Stimulated activated CD4-positive, alpha-beta T cell treated with anti-CD3 and anti-CD28 coated beads, Interleukin-15, amount 100 ng/mL, for 1 hour (primary cell): ENCODE data around the gene POM121.
A peak's percentile ranks its signal among the peaks of the same experiment; 100 is the strongest.
"Not testable (repeated sequence)": the region's sequence is repeated elsewhere in the genome, so short reads cannot be mapped to it uniquely, and the experiment has no call there.

ENCODE experiments used
- DNase-seq, 2 donors: peaks; one replicate each; pipeline ENCODE4 v3.0.0-alpha.2; 2020; ENCODE audit warnings: low read depth in 1 of 2, low spot score in 1 of 2

The POM121 gene

DNA sequence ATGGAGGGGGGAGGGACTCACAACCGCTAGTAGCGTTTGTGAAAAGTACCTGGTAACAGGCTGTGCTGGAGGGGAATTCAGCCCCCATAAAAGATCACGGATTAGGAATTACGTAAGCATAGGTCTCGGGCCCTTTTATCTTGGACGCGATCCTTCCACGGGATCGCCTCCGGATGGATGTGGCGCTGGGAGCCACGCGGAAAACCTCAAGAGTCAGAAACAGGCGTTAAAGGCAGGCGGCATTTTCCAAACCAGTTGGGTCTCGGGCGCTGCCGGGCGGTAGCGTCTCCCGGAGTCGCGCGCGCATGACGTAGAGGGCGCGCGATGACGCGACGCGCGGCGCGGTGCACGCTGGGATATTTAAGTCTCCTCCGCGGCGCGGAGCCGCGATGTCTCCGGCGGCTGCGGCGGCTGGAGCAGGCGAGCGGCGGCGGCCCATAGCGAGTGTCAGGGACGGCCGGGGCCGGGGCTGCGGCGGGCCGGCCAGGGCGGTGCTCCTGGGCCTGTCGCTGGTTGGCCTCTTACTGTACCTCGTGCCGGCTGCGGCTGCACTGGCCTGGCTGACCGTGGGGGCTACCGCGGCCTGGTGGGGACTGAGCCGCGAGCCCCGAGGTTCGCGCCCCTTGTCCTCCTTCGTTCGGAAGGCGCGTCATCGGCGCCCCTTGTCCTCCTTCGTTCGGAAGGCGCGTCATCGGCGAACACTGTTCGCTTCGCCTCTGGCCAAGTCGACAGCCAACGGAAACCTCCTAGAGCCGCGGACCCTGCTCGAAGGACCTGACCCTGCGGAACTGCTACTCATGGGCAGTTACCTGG, at the start of gene POM121:
Gene POM121, plus strand, starts transcription at position 363 of the 813 bp plus-strand sequence. Its CDS starts 27 bp downstream, at position 390.
- peak; percentile 67 to 77 for DNase-seq

DNA sequence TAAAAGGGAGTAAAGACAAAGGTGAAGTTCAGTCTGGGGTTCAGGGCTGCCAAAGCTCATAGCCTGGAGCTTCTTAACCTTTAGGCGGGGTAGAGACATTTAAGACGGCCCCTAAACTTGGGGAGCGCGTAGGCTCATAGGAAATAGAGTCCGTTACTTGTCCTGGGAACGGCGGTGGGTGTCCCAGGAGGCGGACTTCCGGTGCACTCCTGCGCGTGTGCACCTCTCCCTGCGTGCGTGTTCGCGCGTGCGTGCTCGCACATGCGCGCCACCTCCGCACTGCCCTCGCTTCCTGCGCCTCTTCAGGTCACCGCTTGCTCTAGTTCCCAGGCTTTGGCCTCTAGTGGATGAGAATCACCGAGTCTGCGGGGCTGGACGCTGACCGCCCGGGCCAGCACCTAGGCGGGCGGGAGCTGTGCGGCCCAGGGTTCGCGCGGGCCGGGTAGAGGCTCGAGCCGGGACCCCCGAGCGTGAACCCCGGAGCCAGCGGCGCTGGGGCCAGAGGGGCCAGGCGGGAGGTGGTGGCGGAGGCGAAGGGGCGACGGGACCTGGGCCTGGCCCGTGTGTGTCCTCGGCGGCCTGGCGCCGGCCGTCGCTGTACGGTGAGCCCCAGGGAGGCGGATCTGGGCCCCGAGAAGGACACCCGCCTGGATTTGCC, 45.7 kb upstream of the POM121 start:
- DNase-seq = peak; percentile 46 to 53

DNA sequence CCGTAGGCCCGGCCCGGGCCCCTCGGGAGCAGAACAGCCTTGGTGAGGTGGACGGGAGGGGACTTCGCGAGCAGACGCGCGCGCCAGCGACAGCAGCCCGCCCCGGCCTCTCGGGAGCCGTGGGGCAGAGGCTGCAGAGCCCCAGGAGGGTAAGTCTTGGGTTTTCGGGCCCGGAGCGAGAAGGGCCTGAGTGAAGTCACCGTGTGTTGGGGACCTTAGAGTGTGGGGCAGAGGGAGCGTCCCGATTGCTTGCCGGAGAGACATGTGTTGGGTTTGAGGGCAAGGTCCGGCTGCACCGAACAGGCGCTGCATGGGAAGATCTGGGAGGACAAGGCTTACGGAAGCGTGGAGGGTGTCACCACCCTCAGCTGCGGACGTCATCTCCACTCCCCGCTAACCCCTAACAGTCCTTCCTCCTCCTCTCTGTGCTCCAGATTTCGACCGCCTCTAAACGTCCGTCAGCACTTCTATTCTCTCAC, 45.1 kb upstream of the POM121 start:
- DNase-seq = peak in 1 of 2 donors; percentile 21

DNA sequence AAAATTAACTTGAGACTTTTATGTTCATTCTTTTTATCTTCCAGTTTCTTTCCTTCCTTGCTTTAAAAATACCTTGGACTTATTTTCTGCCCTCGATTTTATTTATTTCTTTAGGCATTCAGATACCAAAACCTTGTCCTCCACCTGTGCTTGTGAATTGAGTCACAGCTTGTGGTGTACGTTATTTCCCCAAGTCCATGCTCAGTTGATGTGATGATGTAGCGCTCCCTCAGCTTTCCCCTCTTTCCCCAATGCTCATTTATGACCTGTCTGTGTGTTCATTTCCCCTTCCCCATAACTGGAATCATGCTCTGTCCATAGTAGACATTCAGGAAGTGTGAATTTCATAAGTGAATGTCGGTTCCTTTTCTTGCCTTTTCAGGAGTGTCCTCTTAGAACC, 33.1 kb upstream of the POM121 start:
- not testable (repeated sequence) for DNase-seq

DNA sequence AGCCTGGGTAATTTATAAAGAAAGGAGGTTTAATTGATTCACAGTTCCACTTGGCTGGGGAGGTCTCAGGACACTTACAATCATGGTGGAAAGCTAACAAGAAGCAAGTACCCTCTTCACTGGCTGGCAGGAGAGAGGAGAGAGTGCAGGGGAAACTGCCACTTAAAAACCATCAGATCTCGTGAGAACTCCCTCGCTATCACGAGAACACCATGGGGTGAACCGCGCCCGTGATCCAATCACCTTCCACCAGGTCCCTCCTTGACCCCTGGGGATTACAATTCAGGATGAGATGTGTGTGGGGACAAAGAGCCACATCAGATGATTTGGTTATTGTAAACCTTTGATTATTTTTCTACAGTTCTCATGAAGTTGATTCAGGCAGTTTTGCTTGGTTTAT, 20.2 kb upstream of the POM121 start:
- DNase-seq = not testable (repeated sequence)

DNA sequence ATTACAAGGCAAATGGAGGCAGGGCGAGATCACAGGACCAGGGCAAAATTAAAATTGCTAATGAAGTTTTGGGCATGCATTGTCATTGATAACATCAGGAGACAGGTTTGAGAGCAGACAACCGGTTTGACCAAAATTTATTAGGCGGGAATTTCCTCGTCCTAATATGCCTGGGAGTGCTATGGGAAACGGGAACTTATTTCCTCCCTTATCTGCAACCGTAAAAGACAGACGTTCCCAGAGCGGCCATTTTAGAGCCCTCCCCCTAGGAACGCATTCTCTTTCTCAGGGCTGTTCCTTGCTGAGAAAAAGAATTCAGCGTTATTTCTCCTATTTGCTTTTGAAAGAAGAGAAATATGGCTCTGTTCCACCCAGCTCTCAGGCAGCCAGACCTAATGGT, 16.5 kb upstream of the POM121 start:
- DNase-seq = not testable (repeated sequence)

DNA sequence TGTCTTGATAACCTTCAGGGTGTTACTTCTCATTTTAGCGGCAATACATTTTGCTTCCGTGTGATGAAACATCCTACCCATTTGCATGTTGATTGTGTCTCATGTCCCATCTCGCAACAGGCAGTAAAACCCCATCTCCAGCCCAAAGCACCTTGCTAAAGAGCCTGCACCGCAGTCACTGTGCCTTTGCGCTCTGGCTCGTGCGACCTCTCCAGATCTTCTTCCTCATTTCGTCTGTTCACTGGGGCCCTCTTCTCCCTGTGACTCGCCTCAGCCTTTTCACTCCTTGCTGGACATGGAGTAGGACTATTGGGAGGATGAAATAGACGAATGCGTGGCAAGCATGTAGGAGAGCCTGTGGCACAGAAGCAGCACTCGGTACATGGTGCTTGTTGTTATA, 13.5 kb upstream of the POM121 start:
- DNase-seq = not testable (repeated sequence)

DNA sequence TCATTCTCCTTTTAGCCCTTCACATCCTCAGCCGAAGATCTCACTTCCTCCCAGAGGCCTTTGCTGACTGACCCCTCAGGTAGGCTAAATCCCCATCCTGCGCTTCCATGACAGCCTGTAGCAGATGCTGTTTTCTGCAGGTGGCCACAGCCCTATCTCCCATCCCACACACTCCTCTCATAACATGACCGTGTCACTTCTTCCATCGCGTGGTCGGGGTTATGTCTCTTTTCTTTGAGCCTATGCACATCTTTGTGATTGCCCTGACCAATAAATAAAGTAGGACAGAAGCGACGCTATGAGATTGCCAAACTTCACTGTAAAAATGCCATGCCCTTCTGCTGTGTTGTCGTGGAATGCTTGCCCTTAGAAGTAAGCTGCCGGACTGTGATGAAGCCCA, 11.1 kb upstream of the POM121 start:
- not testable (repeated sequence) for DNase-seq

DNA sequence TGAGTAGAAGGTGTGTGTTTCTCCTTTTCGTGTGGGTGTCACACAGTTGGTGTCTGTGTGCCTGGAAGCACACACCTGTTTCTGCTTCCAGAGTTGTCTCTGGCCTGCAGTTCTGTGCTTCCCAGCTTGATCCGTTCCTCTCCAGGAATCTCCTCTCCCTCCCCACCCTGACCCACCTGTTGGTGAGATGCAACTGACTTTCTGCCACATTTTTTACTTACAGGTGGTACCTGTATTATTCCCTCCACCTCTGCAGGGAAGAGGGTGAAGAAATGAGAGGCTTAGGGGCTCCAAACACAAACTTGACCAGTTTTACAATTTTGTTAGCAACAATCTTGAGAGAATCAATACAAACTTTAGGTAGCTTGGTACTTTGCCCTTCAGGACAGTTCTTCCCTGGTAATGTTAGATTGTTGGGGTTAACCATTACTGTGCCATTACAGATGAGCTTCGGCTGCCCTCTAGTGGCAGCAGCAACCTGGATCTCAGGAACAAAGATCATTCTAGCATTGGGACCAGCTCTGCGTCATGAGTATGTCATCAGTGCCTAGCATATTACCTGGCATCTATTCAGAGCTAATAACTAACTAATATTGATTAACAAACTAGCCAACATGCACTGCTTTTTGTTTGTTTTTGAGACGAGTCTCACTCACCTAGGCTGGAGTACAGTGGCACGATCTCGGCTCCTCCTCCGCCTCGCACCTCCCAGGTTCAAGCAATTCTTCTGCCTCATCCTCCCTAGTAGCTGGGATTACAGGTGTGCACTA, 10.0 kb upstream of the POM121 start:
- DNase-seq = peak; percentile 7 to 38

DNA sequence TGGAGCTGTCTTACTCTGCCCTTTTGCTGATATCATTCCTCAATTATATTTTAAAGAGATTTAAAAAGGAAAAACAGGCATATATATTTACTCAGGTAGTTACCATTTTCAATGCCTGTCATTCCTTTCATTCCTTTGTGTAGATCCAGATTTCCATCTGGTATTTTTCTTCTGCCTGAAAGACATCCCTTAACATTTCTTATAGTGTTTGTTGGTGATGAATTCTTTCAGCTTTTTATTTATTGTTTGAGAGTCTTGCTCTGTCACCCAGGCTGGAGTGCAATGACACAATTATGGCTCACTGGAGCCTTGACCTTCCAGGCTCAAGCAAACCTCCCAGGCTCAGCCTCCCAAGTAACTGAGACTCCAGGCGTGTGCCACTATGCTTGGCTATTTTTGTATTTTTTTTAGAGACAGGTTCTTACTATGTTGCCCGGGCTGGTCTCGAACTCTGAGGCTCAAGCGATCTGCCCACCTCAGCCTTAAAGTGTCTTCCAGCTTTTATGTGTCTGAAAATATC, 5.6 kb upstream of the POM121 start:
- DNase-seq = no peak

DNA sequence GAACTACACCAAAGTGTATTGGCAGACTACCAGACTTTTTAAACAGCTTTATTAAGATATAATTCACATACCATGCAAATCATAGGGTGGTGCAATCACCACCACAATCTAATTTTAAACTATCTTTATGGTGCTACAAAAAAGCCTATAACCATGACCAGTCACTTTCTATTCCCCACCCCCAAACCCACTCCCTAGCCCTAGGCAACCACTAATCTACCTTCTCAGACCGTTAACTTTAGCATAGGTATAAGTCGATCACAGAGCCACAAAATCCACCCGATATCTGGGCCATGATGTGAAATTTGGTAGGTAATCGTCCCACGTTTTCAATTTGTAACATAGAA, 536 bp upstream of the POM121 start:
- no peak for DNase-seq

DNA sequence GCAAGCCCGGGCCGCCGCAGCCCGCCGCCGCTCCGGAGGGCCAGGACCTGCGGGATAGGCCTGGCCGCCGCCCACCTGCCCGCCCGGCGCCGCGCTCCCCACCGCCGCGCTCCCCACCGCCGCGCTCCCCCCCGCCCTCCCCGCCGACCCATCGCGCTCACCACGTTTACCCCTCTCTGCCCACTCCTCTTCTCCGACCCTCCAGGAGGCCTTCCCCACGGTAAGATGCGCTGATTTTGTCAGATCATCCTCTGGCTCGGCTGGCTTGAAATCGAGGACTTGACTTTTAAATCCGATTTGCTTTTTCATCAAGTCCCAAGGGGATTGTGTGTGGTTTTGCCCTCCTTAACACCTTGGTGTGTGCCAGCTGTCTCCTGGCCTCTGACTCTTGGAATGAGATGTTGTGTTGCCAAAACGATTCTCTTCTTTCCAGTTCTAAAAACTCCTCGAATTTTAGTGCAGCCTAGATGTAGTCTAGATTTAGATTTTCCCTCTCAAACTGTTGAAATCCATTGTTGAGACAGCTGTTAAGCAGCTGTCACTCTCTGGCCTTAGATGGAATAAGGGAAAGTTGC, 738 bp downstream of the POM121 start:
- no peak for DNase-seq

DNA sequence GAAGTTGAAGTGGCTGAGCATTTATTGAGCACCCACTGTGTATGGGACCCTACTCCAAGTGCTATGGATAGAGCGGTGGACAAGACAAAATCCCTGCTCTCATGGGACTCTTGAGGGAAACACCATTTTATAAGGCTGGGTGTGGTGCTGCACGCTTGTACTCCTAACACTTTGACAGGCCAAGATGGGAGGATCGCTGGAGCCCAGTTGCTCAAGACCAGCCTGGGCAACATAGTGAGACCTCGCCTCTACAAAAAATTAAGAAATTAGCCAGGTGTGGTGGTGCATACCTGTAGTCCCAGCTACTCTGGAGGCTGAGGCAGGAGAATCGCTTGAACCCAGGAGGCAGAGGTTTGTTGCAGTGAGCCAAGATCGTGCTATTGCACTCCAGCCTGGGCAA, 2.9 kb downstream of the POM121 start:
- DNase-seq = not testable (repeated sequence)

DNA sequence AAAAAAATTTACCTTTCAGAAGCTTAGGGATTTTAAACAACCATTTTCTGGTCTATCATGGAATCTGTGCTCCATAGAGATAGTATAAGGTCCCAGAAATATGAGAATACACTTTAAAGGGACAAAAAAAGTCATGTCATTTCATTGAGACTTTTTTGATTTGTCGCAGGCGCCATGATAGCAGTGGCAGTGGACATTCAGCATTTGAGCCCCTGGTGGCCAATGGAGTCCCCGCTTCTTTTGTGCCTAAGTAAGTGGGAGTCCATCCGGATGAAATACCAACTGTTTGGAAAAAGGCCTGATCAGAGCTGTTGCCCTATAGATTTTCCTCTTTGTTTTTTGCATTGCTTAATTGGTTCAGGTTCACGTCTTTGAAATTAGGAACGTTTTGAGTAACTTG, 3.3 kb downstream of the POM121 start:
- not testable (repeated sequence) for DNase-seq

DNA sequence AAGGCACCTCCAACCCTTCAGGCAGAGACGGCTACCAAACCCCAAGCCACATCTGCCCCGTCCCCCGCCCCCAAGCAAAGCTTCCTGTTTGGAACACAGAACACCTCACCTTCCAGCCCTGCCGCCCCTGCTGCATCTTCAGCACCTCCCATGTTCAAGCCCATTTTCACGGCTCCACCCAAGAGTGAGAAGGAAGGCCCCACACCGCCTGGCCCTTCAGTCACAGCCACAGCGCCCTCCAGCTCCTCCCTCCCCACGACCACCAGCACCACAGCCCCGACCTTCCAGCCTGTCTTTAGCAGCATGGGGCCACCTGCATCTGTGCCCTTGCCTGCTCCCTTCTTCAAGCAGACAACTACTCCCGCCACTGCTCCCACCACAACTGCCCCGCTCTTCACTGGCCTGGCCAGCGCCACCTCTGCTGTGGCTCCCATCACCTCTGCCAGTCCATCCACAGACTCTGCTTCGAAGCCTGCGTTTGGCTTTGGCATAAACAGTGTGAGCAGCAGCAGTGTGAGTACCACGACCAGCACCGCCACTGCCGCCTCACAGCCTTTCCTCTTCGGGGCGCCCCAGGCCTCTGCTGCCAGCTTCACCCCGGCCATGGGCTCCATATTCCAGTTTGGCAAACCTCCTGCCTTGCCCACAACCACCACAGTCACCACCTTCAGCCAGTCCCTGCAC, 17.3 kb downstream of the POM121 start:
- not testable (repeated sequence) for DNase-seq

DNA sequence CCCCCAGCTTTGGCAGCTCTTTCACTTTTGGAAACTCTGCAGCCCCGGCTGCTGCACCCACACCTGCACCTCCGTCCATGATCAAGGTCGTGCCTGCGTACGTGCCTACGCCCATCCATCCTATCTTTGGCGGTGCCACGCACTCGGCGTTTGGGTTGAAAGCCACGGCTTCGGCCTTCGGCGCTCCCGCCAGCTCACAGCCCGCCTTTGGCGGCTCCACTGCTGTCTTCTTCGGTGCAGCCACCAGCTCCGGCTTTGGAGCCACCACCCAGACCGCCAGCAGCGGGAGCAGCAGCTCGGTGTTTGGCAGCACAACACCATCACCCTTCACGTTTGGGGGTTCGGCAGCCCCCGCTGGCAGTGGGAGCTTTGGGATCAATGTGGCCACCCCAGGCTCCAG, 18.1 kb downstream of the POM121 start:
- not testable (repeated sequence) for DNase-seq

DNA sequence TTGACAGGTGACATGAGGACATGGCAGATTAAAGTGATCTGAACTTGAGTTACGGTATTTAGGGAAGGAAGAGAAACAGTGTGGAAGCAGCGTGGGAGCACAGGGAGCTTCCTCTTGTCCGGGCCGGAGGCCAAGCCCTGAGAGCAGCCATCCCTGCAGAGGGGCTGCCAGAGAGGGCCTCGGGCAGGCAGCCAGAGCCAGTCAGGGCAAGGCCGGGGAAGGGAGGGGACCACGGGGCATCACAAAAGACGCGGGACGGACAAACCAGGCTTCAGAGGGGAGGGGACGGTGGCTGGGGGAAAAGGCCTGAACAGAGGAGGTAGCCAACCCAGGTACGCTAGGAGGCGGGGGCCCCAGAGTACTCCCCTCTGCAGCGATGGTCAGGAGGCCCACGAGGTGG, 20.0 kb downstream of the POM121 start:
- not testable (repeated sequence) for DNase-seq

DNA sequence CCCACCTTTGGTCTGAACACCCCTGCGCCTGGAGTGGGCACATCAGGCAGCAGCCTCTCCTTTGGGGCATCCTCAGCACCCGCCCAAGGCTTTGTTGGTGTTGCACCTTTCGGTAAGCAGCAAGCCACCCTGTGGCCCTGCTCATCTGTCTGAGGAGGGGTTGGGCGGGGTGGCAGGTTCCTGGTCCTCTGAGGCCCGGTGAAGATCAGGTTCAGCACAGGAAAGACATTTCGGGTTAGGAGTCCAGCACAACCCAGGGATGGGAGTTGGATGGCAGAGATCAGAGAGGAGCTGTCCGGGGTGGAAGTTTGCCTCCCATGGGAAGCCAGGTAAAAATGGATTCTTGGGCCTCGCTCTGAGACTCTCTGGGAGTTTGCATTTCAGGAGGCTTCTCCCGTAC, 20.7 kb downstream of the POM121 start:
- not testable (repeated sequence) for DNase-seq

DNA sequence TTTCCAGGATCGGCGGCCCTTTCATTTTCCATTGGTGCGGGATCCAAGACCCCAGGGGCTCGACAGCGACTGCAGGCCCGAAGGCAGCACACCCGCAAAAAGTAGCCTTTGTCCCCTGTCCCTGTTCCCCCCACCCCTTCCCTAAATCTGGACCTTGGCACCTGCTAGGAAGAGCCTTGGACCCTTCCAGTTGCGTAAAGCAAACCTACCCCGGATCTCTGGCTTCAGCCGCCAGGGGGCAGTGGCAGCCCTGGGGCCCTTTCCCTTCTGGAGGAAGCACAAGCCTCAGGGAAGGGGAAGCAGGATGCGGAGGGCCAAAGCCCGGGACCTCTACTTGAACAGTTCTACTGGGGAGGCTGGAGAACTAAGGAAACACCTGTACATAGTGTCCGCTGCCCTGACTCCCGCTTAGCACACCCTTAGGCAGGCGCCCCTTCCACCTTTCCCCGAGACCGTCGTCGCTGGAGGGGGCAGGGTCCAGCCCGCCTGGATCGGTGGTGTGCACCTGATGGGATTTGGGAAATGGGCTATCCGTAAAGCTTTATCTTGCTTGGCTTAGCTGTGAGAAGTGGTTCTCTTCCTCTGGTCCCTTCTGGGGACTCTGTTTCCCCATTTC, 21.3 kb downstream of the POM121 start:
- DNase-seq = not testable (repeated sequence)

DNA sequence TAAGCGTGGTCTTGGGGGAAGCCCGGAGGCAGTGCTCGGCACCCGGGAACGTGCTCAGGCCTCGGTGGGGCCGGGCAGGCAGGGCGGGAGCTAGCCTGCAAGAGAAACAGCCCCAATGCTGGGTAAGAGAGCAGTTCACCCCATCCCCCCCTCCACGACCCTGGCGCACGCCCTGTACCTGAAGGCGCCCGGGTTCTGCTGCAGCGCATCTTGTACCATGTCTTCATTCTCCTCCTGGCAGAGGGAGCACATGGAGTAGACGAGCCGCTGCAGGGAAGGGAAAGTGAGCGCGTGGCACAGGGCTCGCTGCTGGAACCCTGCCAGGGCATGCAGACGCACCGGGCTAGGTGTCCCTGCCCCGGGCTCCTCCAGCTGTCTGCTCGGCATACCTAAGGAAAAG, 23.8 kb downstream of the POM121 start:
- not testable (repeated sequence) for DNase-seq
